ACC112 (cell line): ENCODE data around the gene TNP2.
"Not testable (repeated sequence)": the region's sequence is repeated elsewhere in the genome, so short reads cannot be mapped to it uniquely, and the experiment has no call there.

ENCODE experiments used
- H2AFZ ChIP-seq: fragments of 200-600 bp; sonication (generic); one replicate; pipeline ENCODE4 v1.6.0; 2017; ENCODE audit warnings: antibody characterized with exemption, low read length; ENCODE audit not compliant: unreplicated experiment
- H3K27ac ChIP-seq: fragments of 200-600 bp; sonication (generic); 2 replicates; pipeline ENCODE4 v1.5.1; 2014; ENCODE audit warnings: low read depth, mild to moderate bottlenecking, antibody characterized with exemption, low read length, moderate library complexity
- H3K27me3 ChIP-seq: fragments of 200-600 bp; sonication (generic); 2 replicates; pipeline ENCODE4 v1.6.1; 2014; ENCODE audit warnings: mild to moderate bottlenecking, antibody characterized with exemption, low read length, moderate library complexity, mixed read lengths; ENCODE audit not compliant: insufficient read depth
- H3K36me3 ChIP-seq: fragments of 200-600 bp; sonication (generic); 2 replicates; pipeline ENCODE4 v1.6.1; 2016; ENCODE audit warnings: mild to moderate bottlenecking, antibody characterized with exemption, low read length, moderate library complexity, mixed read lengths; ENCODE audit not compliant: insufficient read depth
- H3K4me1 ChIP-seq: fragments of 200-600 bp; sonication (generic); one replicate; pipeline ENCODE4 v1.6.1; 2016; ENCODE audit warnings: low read length, mixed read lengths; ENCODE audit not compliant: insufficient read depth, unreplicated experiment, control insufficient read depth
- H3K4me3 ChIP-seq: fragments of 200-600 bp; sonication (generic); 2 replicates; pipeline ENCODE4 v1.5.1; 2014; ENCODE audit warnings: mild to moderate bottlenecking, low read depth, low read length
- H3K79me2 ChIP-seq: fragments of 200-600 bp; sonication (generic); one replicate; pipeline ENCODE4 v1.6.0; 2016; ENCODE audit warnings: low read length; ENCODE audit not compliant: control insufficient read depth, unreplicated experiment, insufficient read depth

Gene TNP2

DNA sequence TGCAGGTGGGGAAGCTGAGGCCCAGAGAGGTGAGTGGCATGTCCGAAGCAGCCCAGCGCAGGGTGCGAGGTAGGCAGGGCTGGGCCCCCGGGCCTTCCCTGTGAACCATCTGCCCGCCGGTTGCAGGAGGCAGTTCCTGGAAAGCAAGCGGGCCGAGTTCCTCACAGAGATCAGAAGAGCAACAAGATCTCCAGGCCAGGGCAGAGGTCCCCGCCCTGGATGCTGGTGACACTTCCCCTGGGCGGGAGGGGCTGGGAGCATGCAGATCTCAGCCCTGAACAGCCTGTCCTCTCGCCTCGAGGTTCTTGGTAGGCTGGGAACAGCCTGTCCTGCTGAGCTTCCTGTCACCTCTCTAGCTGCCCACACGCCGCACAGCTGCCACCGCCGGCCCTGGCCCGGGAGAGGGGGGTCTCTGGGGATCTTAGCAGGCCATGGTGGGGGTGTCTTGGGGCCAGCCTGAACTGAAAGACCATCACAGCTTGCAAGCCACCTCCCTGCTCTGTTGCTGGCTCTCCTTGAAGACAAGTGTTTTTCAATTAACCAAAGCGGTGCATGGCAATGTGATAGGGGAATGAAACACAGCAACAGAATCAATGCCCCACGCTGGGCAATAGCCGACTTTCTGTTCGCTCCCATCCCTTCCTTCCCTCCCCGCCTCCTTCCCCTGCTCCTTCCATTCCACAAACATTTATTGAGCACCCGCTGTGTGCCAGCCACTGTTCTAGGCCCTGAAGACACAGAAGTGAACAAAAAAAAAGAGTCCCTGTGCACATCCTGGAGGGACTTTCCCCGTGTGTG, 44.8 kb downstream of the TNP2 start:
- Histone ChIP-seq H3K4me1 (peaks cover 4% of the 10 kb centered on the region), H3K79me2 (no peaks in the 10 kb centered on the region), H2AFZ (no peak overlapping the region), H3K4me3 (no peak overlapping the region), H3K27ac (no peak overlapping the region), H3K27me3 (no peaks in the 10 kb centered on the region), H3K36me3 (no peaks in the 10 kb centered on the region)

DNA sequence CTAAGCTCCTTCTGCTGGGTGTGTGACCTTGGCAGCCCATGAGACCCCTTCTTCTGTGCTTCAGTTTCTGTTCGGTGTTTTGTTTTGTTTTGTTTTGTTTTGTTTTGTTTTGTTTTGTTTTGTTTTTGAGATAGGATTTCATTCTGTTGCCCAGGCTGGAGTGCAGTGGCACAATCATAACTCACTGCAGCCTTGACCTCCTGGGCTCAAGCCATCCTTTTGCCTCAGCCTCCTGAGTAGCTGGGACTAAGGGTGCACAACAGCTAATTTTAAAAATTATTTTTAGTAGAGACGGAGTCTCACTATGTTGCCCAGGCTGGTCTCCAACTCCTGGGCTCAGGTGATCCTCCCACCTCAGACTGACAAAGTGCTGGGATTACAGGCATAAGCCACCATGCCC, 48.6 kb downstream of the TNP2 start:
- H2AFZ ChIP-seq, H3K79me2 ChIP-seq, H3K36me3 ChIP-seq, H3K4me3 ChIP-seq, H3K27me3 ChIP-seq, H3K27ac ChIP-seq, H3K4me1 ChIP-seq: not testable (repeated sequence)

DNA sequence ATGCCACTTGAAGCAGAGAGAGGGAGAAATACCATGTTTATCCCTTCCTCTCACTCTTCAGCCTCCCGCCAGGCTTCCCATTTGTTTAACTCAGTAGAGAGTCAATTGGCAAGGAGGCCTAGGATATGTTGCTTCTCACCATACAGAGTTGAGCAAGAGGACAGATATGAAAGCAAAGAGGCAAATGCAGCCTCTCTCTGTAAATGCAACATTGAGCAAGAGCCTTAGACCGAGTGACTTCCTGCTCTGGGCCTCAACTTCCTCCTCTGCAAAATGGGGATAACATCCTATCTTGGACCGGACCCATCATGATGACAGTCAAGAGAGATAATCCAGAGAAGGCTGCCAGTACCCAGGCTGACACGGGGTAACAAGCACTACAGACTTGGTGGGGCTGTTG, 49.9 kb downstream of the TNP2 start:
- Histone ChIP-seq H3K4me3 (no peak overlapping the region), H3K27me3 (no peaks in the 10 kb centered on the region), H2AFZ (no peak overlapping the region), H3K36me3 (no peaks in the 10 kb centered on the region), H3K27ac (no peak overlapping the region), H3K4me1 (no peaks in the 10 kb centered on the region), H3K79me2 (no peaks in the 10 kb centered on the region)

DNA sequence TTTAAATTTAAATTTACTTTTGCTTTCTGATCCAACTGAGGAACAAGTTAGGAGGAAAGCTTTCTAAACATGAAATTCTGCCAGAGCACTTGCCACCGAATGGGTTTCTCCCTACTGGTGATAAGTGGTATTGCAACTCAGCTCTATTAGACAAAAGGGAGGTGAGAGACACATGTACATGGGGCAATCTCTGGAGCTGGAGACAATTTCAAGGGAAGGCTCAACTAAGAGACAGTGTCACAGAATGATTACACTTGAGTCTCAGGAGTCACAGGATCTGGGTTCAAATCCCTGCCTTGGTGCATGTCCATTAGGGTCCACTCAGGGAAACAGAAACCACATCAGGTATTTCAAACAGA, 50.5 kb downstream of the TNP2 start:
- Histone ChIP-seq H3K4me3 (no peak overlapping the region), H3K27me3 (no peaks in the 10 kb centered on the region), H3K4me1 (no peaks in the 10 kb centered on the region), H2AFZ (no peak overlapping the region), H3K36me3 (no peaks in the 10 kb centered on the region), H3K27ac (no peak overlapping the region), H3K79me2 (no peaks in the 10 kb centered on the region)
